Activated CD4-positive, alpha-beta T cell treated with anti-CD3 and anti-CD28 coated beads, Interleukin-2, amount 50 U/mL, for 48 hours (primary cell): ENCODE results near the gene CBLN1.

Experiments used
- DNase-seq, 2 experiments: peaks; one replicate each; pipeline ENCODE4 v3.0.0-alpha.2; 2020

Gene CBLN1

DNA sequence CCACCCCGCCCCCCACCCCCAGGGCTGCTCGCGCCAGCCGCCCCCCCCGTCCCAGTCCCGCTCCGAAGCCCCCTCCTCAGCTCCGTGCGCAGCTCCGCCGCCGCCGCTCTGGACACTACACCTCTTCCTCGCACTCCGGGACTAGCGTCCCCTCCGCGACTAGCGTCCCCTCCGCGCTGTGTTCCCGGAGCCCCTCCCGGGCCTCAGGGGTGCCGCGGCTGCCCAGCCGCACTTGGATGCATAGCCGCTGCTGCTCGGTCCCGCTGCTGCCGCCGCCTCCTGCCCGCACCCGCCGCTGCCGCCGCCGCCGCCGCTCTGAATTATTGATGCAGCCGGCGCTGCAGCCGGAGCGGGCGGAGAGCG, at the start of gene CBLN1:
CBLN1 (minus strand) TSS at position 359 of the 363 bp plus-strand sequence. CDS start 373 bp downstream, outside the sequence.
- no peak for DNase-seq

DNA sequence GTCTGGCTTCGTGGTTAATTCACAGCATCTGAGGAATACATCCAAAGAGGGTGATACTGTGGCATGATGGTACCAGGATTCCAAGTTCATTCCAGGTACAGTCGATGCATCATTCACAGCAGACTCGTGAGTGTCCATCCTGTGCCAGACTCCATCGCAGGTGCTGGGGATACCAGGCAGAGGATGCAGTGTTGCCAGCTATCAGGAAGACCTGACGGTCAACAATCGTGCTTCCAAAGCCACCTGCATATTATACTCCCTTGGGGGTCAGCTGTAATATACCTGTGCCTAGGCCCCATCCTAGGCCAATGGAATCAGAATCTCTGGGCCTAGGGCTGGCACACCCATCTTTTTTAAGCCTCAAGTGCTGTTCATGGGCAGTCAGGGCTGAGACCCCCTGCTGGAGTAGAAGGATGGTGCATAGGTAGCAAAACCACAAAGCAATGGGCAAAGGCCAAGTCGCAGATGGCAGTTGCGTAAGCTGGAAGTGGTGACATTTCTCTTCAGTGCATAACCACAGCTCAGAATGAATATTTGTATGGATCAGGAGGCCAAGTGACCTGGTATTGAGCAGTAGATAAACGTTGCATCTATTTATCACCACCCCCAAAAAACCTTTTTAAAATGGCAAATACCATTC, 49.0 kb upstream of the CBLN1 start:
- no peak for DNase-seq

DNA sequence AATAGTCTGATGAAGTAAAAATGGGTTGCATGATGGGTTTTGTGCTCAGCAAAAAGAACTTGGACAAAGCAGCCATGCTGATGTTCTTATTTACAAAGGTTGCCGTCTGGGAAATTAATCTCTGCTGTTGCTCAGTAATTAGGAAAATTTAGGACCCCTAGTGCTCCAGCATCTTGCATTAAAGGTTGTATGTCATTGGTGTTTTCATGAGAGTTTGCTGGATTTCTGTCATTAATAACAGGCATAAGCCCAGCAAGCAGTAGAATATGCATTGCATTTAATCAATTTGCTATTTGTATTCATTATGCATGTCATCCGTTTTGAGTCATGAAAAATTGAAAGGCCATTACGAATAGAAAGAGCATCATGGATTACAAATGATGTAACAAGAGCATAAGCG, 46.7 kb upstream of the CBLN1 start:
- no peak for DNase-seq

DNA sequence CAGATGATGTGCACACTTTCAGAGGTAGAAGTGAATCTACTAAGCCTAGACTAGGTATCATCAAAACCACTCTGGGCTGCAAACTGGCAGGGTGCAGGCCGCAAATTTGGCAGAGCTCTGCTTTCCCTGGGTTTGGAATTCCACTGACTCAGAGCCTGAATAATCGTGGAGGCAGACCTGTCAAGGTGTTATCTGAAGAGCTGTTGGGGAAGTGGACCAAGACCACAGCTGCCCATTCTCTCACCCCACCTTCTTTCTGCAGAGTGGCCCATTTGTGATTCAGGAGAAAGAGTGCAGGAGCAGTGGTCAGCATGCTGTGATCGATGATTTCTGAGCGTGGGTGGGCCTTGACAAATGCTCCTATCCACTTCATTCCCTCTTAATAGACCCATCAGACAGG, 45.8 kb upstream of the CBLN1 start:
- no peak for DNase-seq

DNA sequence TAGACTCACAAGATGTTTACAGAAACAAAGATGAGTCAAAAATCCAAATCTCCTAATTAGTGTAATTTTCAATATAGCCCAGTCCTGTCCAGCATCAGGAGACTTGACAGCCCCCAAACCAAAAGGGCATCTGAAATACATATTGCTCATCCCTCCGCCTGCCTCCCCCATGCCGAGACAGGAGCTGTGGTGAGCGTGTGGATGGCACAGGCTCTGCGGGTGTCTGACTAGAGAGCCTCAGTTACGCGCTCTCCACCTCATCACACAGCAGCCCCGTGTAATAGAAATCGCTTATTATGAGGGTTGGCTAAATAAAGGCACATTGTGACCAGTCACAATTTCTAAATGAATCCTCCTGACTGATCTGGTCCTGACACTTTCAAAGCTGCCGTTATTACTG, 43.1 kb upstream of the CBLN1 start:
- no peak for DNase-seq

DNA sequence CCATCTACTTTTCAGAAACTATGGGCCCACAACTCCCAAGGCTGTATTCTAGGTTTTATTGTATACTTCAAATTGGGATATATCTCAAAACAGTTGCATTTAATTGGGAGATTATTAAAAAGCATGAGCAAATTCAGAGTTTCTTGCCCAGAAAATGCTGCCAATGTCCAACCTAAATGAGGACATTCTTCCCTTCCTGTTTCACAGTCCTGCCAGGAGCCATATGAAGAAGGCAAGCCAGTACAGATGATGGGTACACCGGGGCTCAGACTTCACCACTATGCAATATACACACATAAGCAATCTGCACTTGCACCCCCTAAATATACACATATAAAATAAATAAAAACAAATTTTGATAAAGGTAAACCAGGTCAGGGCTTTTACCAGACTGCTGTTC, 34.0 kb upstream of the CBLN1 start:
- no peak for DNase-seq

DNA sequence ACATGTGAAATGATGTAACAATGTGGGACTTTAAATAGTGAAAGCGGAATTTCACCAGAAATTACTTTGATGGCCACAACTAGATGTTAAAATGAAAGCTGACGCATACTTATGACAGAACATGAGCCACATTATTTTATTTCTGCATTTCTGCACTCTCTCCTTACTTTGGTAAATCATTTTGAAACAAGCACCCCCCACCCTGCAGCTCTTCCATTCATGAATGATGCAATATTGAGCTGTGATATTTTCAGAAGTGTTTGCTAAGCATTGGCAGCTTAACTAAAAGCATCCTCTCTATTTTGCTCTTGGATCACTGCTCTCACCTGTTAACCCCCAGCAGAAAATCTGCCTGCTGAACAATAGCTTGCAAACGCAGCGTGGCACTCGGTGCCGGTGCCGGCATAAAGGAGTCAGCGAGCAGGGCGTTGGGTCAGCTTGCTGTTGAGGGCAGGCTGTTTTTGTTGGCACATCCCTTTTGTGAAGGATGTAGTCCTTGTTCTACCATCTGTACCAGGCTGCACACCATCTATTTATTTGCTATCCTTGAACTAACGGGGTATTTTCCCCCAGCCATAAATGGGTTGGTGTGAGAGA, 30.8 kb upstream of the CBLN1 start:
- no peak for DNase-seq

DNA sequence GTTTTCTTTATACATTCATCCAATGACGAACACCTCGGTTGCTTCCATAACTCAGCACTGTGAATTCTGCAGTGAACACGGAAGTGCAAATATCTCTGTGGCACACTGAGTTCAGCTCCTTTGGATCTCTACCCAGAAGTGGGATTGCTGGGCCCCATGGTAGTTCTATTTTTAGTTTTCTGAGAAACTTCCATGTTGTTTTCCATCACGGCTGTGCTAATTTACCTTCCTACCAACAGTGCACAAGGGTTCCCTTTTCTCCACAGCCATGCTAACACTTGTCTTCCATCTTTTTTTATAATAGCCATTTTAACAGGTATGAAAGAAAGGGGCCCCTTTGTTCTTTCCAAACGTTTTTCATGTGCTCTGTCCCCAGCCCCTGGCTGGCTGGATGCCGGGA, 30.2 kb upstream of the CBLN1 start:
- DNase-seq = no peak

DNA sequence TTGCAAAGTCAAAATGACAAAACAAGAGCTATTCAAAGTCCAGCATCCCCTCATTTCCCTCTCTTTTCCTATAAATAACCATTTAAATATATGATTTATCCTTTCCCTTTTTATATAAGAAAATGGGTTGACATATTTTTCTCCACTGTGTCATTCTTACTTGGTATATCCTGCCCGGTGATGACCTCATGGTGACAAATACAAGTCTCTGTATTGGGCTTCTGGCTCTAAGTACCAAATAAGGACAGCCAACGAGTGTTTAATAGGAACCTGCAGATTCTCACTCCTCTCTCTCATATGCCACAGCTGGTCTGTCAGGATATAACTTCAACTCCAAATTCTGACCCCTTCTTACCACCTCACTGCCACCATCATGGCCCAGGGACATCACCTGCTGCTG, 25.5 kb upstream of the CBLN1 start:
- no peak for DNase-seq

DNA sequence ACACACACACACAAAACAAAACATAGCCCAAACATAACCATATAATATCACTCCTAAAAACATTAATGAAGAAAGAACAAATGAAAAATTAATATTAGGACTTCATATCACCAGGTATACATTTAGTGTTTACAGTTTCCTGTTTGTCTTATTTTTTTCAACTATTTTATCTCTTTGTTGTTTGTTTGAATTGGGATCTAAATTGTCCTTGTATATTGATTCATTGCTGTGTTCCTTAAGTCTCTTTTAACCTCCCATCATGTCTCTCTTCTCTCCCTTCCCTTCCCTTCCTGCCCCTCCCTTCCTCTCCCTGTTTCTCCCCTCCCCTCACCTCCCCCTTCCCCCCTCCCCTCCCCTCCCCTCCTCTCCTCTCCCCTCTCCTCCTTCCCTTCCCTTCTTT, 23.8 kb upstream of the CBLN1 start:
- no peak for DNase-seq

DNA sequence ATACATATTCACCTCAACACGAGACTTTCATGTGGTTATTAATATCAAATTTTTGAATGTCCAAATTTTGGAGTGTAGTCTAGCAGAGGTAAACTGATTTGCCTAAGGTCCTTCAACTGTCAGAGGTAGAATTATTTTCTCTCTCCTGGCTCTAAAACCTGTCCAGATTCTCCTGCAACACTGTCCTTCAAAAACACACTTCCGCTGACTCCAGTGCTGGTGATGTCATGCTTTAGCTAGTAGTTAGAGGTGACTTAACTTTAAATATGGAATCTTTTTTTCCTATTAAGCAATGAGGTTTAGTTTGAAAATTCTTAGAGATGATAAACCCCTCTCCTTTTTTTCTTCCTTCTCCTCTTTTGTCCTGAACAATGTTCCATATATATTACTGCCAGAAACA, 10.8 kb upstream of the CBLN1 start:
- DNase-seq = no peak

DNA sequence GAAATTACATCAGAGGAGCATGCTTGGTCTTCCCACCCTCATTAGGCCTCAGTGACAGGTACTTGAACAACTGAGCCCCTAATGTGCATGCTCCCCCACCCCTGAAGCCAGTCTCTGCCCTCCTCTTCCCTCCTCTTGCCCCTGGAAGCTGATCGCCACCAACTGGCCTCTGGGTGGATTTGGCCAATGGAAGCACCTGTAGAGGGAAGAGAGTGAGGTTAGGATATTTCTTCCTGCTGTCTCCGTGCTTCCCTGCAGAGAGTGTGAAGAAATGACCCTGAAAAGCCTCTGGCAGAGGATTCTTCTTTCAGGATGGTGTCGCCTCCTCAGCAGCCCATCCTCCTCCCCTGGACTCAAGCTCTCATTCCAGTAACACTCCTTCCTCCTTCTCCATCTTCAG, 5.9 kb upstream of the CBLN1 start:
- no peak for DNase-seq

DNA sequence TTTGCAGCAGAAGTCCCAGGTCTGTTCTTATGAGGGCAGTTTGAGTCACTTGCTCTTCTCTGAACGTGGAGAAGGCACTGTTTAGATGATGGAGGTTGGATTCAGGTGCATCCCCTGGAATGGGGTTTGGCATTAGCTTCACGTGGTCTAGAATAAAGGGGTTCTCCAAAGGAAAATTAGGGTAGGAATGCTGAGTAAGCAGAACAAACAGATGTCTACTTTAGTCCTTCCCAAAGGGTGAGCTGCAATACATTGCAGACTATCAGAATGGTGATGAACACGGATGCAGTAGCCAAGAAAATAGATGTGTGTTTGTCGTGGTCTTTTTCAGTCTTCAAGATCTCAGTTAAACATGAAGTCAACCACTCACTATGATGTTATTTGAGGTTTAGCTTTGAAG, 3.3 kb upstream of the CBLN1 start:
- DNase-seq = no peak

DNA sequence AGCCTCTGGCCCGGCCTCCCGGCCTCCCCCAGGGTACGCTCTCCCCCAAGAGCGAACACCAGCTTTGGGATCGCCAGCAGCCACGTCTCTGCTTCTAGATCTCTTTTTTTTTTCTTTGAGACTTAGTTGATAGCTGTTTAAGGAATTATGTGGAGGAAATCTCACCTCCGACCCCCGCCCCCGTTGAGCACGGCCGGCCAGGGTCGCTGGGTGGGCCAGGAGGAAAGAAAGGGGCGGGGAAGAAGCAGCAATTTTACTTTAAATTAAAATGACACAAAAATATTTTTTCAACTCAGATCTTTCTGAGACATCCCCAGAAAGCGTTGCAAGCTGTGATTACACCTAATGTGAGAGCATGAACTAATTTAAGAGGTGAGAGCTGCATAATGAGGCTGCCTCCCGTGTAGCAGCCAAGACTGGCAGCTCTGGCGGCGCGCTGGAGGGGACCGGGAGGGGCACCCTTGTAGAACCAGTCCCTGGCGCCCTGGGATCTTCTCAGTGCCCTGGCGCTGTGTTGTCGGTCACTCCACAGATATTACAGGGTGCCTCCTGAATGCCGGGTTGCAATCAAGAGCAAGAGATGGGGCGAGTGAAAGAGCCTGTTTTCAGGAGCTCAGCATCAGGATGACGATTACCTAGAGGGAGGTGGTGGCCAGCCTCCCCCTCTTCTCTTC, 1.9 kb upstream of the CBLN1 start:
- no peak for DNase-seq

DNA sequence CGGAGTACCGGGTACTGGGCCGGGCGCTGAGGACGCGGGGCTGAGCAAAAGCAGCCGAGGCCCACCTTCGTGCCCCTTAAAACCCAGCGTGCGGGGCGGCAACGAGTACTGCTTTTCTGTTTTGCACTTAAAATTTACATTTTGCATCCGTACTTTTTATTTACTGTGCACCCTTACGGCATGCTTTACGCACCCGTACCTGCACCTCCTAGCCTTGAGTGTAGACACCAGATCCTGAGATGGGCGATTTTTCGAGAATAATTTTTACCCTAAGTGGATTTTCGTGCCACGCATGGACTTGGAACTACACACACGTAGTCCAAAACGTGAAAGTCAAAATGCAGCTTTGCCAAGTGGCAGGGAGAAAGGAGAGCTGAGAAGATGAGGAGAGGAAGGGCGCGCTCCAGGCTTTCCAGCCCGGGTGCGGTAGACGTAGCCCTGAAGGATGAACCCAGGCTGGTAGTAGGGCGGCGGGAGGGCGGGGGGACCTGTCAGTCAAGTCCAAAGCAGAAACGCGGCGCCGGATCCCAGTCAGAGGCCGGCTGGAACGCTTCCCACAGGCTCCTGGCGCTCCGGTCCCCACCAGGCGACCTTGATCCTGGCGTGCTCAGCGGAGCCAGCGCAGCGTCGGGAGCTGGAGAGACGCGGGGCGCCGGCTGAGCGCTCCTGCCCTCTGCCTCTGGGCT, 1.2 kb upstream of the CBLN1 start:
- no peak for DNase-seq

DNA sequence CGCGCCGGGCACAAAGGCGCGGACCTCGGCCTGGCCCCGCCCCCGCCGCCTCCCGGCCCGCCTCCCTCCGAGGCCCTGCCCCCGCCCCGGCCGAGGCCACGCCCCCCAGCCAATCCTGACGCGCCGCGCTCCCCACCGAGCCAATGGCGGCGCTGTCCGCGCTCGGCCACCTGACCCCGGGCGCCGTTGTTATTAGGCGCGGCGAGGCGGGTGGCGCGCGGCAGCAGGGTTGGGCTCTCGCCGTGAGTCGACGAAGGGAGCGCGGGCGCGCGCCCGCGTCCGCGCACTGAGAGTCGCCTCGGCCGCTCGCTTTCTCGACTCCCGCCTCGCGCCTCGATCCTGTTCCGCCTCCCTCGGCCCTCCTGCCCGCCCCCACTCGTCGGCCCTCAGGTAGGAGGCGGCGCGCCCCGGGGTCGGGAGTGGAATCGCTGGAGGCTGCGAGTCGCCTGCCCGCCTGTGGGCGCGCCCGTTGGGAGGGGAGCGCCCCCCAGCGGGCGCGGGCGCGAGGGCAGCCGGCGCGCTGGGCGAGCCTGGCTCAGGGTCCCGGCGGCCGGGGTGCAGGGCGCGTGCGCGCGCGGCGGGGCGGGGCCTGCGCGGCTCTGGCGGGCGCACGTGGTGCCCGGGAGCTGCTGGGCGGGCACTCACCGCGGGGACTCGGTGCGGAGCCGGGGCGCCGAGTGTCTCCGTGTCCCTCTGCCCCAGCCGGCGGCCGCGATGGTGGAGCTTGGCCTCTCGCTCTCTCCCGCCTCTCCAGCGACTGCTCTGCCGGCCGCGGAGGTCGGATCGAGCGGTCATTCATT, 405 bp upstream of the CBLN1 start:
- peak; percentile 72 to 76 for DNase-seq

DNA sequence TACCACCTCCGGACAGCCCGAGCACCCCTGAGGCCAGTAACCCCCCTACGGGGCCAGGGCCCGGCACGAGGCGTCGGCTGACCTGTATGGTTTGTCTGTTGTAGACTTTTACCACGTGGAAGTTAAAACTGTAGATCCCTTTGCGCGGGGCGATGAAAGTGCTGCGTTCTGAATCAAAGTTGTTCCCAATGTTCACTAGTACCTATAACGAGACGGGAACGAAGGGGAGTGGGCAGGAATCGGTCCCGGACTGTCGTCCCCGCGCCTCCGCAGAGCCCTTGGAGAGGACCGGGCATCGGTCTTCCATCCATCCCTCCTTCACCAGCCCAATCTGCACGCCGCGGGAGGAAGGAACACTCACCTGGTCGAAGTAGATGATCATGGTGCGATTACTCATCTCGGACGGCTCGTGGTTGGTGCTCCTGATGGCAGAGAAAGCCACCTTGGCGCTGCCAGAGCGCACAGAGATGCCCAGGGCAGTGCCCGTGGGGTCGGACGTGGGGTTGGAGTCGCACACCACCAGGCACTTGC, 732 bp downstream of the CBLN1 start:
- DNase-seq = no peak

DNA sequence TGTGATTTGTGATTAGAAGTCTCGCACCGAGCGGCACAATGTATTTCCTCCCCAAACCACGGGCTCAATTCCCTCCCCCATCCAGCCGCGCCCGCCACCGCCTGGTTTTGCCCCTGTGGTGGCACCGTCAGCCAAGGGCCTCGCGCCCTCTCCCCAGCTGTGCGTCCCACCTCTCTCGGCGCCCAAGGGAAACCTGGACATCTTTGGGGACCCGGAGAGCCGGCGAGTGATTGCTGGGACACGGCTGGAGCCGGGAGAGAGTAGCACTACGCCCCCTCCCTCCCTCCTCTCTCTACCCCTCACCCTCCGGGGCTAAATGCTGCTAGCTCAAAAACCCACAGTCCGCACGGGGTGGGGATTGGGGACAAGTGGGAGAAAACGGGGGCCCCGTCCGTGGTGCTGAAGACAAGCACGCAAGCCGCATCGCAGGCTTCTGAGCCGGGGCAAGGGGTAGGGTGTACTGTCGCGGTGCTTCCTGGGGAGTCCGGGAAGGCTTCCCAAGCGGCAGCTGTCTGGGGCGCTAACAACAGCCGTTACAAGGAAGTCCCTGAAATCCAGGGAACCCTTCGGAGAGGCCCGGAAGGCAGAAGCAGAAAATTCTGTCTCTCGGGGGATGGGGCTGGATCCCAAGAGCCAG, 1.4 kb downstream of the CBLN1 start:
- no peak for DNase-seq

DNA sequence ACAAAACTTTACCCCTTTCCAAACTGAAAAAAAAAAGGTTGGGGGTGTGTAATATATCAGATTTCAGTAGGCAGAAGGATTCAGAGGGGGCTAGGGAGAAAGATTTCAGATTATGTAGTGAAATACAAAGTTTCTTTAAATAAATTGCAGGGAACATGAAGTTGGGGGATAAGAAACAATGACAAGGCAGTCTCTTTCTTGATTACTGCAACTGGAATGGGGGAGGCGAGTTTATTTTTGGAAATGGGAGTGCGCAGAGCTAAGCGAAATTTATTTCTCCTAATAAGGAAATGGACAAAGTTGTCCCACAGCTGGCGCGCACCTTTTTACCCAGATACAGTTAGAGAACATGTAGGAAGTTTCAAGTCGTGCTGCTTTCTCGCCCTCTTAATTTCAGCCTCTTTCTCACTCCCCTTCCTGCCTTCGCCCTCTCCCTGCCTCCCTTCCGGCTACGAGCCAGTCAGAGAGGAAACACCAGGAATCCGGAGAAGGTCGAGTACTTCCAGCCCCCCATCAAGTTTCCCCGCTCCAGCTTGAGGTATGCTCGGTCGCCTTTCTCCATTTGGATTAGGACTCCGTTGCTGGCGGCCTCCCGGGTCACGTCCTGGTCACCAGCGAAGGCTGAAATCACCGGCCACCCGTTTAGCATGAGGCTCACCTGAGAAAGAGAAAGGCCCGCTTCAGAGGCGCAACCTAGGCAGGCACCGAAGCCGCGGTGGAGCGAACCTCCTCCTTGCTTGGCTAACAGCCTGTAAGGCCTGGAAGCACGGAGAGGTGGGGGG, 2.5 kb downstream of the CBLN1 start:
- DNase-seq = no peak

DNA sequence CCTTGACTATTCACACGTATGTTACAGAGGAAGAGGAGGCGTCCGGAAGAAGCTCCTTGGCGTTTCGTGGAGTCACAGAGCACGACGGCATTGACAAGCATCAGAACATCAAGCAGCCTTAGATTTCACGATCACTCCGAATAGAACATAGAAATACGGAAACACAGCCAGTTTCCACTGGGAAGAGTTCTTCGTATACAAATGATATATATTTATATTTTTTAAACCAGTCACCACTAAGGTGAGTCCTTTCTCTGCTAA, 3.1 kb downstream of the CBLN1 start:
- DNase-seq = no peak

DNA sequence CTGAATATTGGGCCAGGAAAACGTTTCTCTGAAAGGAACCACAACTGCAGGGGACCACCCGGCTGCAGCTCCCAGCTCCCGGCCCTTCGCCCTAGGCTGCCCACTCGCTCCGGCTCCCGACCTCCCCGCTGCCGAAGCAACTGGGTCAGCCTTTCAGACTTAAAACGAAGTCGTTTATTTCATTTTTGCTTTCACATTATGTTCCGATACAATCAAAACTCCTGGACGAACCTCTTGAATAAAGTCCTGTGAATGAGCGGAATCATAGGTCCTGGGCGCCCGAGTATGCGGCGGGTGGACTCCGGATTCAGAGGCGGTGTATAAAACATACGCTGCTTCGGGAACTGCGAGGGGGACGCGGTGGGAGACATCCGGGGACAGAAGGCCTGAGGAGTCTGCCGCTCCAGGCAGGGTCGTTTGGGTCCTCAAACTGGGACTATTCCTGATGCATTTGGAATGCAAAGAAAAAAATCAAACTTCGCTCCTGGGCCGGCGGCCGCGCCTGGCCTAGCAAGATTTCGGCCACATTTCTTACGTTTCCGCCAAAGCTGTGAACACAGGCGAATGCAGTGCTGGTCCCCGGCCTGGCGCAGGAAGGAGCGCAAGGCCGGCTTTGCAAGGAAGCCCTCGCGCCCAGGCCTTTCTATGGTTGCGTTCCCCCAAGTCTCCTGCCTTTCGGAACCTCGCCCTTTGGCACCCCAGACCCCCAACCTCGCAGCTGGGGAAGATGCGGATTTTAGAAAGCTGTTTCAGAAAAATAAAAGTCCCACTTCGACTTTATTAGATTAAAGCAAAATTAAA, 3.7 kb downstream of the CBLN1 start:
- DNase-seq = no peak
